GM19099 (cell line): ENCODE results near the gene C7orf33.

Source experiments
- POLR2A ChIP-seq: IDR thresholded peaks from 3 replicates; pipeline ENCODE4 v1.6.1; 2011; ENCODE audit warnings: low read depth; ENCODE audit not compliant: insufficient read length; ENCODE audit errors: extremely low read depth

C7orf33 gene

DNA sequence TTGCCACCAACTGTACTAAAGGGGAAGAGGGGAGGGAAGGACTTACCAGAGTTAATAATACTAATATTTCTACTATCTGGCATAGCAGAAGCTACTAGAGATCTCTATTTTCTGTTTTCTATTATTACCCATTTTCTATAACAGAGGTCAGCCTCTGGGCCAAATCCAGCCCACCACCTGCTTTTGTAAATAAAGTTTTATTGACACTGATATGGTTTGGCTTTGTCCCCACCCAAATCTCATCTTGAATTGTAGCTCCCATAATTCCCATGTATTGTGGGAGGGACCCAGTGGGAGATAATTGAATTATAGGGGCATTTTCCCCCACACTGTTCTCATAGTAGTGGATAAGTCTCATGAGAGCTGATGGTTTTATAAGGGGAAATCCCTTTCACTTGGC lies 62.2 kb downstream of the C7orf33 start:
- no peak for TF ChIP-seq POLR2A

DNA sequence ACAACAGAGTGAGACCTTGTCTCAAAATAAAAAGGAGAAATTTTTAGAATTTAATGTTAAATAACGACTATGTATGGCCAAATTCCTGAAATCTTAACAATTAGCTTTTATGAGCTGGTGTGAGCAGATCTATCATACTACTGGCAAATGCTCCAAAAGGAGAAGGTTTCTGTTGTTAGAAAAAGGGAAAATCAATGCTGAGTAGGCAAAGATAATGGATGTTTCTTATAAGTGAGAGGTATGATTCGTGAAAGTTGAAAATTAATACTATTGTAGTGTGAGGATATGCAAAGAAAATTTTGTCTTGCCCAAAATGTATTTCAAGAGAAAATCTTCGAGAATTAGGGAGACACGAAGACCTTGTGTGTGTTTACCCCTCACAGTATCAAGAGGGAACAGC lies 67.4 kb downstream of the C7orf33 start:
- no peak for TF ChIP-seq POLR2A

DNA sequence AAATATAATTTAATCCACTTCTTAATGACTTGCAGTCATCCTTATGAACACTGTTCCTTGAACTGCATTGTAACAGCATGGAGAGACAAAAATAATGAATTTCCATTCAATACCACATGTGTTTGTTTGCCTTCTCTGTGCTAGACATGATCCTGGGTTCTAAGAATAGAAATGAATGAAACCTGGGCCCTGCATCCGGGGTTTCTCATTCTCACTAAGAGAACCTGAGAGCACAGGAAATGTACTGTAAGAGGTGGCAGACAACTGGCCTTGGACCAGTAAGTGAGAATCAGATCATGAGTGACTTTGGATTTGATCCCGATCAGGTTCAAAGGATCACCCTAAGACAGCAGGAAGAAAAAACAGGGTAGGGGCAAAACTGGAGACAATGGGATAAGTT lies 70.9 kb downstream of the C7orf33 start:
- TF ChIP-seq POLR2A = no peak

GRCh38 chr7:148662646-148663045 lies 72.1 kb downstream of the C7orf33 start:
- TF ChIP-seq POLR2A = no peak

GRCh38 chr7:148664324-148664723 lies 73.8 kb downstream of the C7orf33 start:
- no peak for TF ChIP-seq POLR2A

DNA sequence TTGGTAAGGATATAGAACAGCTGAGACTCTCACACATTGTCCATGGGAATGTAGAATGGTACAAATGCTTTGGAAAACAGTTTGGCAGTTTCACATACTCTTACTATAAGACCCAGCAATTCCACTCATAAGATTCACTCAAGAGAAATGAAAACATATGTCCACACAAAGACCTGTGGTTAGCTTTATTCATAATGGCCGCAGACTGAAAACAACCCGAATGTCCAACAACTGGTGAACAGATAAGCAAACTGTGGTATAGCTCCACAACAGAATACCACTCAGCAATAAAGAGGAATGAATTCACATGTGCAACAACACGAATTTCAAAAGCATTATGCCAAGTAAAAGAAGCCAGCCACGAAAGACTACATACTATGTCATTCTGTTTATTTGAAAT lies 74.7 kb downstream of the C7orf33 start:
- TF ChIP-seq POLR2A = no peak
